ENCODE data around the gene ZNF469. TPM values are rescaled to one million over a fixed set of nuclear protein-coding genes. Genes with fewer than 3 reads are reported as not detected.

ZNF469 gene
- total and polyA plus RNA-seq, 9 of the 15 experiments (the other 6 are each of a cell fraction or from before 2014, with no cell fraction given), result 0.01 to 0.04 TPM; not detected in 7

DNA sequence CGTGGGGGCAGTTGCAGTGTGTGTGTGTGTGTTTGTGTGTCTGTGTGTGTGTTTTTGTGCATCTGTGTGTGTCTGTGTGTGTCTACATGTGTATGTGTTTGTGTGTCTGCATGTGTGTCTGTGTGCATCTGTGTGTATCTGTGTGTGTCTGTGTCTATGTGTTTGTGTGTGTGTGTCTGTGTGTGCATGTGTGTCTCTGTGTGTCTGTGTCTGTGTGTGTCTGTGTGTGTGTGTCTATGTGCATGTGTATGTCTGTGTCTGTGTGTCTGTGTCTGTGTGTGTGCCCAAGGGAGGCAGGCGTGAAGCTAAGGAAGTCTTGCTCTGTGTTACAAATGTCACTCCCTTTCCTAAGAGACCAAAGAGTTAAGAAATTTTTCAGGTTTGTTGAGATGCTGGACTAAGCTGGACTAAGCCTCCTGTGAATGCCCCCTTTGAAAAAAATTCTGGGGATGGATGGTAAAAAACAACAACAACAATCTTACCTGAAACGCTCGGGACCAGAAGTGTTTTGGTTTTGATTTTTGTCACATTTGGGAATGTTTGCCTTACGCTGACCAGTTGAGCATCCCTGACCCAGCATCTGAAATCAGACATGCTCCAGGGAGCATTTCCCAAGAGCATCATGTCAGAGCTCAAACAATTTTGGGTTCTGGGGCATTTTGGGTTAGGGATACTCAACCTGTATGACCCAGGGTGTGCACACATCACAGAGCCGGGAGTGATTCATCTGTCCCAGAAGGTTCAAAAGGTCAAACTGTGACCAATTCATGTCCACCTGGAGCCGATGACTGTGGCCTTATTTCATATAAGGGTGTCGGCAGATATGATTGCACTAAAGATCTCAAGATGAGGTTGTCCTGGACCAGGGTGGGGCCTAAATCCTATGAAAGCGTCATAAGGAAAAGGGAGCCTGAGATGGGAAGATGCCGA lies 48.6 kb upstream of the ZNF469 start (continued):
- TF ChIP-seq ZNF347 (CRISPR knock-in tag; IDR thresholded peaks at IDR 0.05; ENCODE audit: low read depth) (no peak), POU5F1 (IDR thresholded peaks at IDR 0.05; ENCODE audit: borderline replicate concordance, low read depth, low read length, partially characterized antibody) (no peak), NFRKB (IDR thresholded peaks at IDR 0.05; ENCODE audit: low read depth) (peak; percentile 98), ELF4 (CRISPR knock-in tag; IDR thresholded peaks at IDR 0.05) (peak; percentile 99), FOS (IDR thresholded peaks at IDR 0.05; ENCODE audit: extremely low read depth, insufficient read length) (no peak), ADNP (tag; IDR thresholded peaks at IDR 0.05) (no peak), CAMTA2 (CRISPR knock-in tag; conservative IDR thresholded peaks at IDR 0.05) (no peak), BDP1 (IDR thresholded peaks at IDR 0.05; ENCODE audit: insufficient read depth, insufficient read length) (no peak), SPI1 (IDR thresholded peaks at IDR 0.05; ENCODE audit: borderline replicate concordance, low read depth, low read length) (no peak), TAF9B (IDR thresholded peaks at IDR 0.05; ENCODE audit: partially characterized antibody) (no peak), OTX1 (CRISPR knock-in tag; IDR thresholded peaks at IDR 0.05) (peak; percentile 94), KLF16 (IDR thresholded peaks at IDR 0.05) (no peak), EWSR1 (IDR thresholded peaks at IDR 0.05; ENCODE audit: borderline replicate concordance, low read depth, partially characterized antibody) (no peak), DDX20 (tag; IDR thresholded peaks at IDR 0.05; ENCODE audit: low read depth) (no peak), CEBPG (CRISPR knock-in tag; IDR thresholded peaks at IDR 0.05) (no peak), CEBPG (tag; conservative IDR thresholded peaks at IDR 0.05 in 1 of 2, IDR thresholded peaks at IDR 0.05 in 1 of 2) (no peak), TBP (optimal IDR thresholded peaks at IDR 0.05; ENCODE audit: low read depth, low read length) (no peak), ZNF263 (CRISPR knock-in tag; IDR thresholded peaks at IDR 0.05; ENCODE audit: borderline replicate concordance) (no peak), RBM17 (IDR thresholded peaks at IDR 0.05; ENCODE audit: borderline replicate concordance, low read depth, low read length) (no peak), PHF21A (IDR thresholded peaks at IDR 0.05; ENCODE audit: borderline replicate concordance, low read depth) (no peak), ZNF239 (CRISPR knock-in tag; IDR thresholded peaks at IDR 0.05) (no peak), ZSCAN32 (CRISPR knock-in tag; IDR thresholded peaks at IDR 0.05) (no peak), ZNF23 (CRISPR knock-in tag; IDR thresholded peaks at IDR 0.05) (no peak)
- TF ChIP-seq, protein P1, sequence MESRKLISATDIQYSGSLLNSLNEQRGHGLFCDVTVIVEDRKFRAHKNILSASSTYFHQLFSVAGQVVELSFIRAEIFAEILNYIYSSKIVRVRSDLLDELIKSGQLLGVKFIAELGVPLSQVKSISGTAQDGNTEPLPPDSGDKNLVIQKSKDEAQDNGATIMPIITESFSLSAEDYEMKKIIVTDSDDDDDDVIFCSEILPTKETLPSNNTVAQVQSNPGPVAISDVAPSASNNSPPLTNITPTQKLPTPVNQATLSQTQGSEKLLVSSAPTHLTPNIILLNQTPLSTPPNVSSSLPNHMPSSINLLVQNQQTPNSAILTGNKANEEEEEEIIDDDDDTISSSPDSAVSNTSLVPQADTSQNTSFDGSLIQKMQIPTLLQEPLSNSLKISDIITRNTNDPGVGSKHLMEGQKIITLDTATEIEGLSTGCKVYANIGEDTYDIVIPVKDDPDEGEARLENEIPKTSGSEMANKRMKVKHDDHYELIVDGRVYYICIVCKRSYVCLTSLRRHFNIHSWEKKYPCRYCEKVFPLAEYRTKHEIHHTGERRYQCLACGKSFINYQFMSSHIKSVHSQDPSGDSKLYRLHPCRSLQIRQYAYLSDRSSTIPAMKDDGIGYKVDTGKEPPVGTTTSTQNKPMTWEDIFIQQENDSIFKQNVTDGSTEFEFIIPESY (CRISPR knock-in tag; IDR thresholded peaks at IDR 0.05), result no peak
- TF ChIP-seq, protein P2, sequence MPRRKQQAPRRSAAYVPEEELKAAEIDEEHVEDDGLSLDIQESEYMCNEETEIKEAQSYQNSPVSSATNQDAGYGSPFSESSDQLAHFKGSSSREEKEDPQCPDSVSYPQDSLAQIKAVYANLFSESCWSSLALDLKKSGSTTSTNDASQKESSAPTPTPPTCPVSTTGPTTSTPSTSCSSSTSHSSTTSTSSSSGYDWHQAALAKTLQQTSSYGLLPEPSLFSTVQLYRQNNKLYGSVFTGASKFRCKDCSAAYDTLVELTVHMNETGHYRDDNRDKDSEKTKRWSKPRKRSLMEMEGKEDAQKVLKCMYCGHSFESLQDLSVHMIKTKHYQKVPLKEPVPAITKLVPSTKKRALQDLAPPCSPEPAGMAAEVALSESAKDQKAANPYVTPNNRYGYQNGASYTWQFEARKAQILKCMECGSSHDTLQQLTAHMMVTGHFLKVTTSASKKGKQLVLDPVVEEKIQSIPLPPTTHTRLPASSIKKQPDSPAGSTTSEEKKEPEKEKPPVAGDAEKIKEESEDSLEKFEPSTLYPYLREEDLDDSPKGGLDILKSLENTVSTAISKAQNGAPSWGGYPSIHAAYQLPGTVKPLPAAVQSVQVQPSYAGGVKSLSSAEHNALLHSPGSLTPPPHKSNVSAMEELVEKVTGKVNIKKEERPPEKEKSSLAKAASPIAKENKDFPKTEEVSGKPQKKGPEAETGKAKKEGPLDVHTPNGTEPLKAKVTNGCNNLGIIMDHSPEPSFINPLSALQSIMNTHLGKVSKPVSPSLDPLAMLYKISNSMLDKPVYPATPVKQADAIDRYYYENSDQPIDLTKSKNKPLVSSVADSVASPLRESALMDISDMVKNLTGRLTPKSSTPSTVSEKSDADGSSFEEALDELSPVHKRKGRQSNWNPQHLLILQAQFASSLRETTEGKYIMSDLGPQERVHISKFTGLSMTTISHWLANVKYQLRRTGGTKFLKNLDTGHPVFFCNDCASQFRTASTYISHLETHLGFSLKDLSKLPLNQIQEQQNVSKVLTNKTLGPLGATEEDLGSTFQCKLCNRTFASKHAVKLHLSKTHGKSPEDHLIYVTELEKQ (CRISPR knock-in tag; IDR thresholded peaks at IDR 0.05), result no peak

All from K562 (cell line).